ENCODE data around the gene NEDD4L. TPM values are rescaled to one million over a fixed set of nuclear protein-coding genes. Genes with fewer than 3 reads are reported as not detected.

NEDD4L gene
- total and polyA plus RNA-seq, 4 donors = 40.2 to 308 (median 148) TPM

DNA sequence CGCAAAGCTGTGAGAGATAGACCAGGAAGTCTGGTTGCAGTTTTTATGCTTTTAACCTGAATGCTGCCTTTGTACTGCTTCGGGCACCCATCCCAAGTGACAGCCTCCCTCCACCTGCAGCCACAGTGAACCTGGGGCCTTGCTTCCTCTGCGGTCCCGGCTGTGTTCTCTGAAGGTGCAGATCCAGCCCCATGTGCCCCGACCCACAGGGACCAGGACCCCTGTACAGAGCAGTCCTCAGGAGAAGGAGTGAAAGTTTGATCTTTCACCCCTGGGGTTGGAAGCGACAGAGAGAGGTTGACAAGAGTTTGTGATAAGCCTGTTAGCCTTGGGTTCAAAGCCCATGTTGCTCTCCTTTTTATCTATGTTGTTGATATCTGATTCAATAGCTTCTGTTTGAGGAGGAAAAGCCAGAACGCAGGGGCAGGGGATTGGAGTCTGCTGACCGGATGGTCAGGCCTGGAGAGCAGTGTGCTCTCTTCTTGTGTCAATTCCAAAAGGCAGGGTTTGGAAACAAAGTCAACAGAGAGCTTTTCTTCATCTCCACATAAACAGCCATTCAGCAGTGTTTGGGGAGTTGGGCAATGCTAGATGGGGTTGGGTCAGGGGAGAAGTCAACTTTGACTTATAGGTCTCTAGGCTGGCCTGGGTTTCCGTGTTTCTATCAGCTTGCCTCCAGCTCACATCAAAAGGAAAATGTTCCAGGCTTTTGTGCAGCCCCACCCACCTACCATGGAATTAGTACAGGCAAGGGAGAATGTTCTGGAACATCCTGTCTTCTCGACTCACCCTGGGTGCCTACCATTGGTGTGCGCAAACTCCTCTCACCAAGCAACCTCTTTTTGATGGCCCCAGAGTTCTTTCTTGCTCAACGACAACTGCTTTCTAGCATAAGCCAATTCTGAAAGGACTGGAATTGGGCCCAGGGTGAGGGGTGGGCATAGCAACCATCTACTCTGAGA is 369.9 kb downstream of the NEDD4L start:
- no peak for DNase-seq
- 88 to 89% methylated on average over 12 of the region's 12 CpGs for WGBS, 2 donors

DNA sequence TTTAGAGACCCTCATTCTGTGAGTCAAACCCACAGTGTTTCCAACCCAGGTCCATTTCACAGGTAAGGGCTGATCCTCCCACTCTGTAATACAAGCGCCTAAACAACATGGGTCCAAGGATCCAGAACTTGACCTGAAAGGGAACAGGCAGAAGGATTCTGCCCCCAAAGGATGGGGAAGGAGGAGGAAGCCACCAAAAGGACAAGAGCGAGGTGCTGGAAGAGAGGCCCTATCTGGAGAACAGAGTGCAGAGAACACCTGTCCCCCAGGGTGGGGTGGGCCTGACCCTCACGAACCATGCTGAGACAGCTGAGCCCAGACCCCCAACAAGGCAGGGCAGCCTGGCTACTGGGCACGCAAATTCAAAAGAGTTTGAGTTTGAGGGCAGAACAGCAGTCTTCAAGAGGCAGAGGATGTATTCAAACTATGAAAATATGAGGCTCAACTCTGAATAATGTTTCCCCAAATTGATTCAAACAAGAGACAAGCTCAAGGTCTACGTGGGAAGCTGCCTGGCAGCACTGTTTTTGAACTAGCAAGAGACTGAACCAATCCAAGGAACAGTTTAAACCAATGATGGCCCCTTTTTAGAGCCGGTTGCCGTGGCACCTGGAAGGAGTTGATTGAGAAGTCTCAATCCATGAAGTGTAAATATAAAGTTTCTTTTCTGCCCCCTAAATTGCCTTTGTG is 372.1 kb downstream of the NEDD4L start:
- no peaks in the 10 kb centered on the region for H3K36me3 ChIP-seq (ENCODE audit: control insufficient read depth in 4 of 4, insufficient read depth in 4 of 4, low read length in 4 of 4)
- no peak for ATAC-seq (ENCODE audit: insufficient read depth, low FRiP score)
- no peak for DNase-seq
- H3K27ac ChIP-seq (ENCODE audit: low read depth in 1 of 2, low read length in 1 of 2) = no peak overlapping the region
- H3K9ac ChIP-seq (ENCODE audit: insufficient read depth in 1 of 2, low read length in 2 of 2) = no peak overlapping the region
- TF ChIP-seq, protein P1, sequence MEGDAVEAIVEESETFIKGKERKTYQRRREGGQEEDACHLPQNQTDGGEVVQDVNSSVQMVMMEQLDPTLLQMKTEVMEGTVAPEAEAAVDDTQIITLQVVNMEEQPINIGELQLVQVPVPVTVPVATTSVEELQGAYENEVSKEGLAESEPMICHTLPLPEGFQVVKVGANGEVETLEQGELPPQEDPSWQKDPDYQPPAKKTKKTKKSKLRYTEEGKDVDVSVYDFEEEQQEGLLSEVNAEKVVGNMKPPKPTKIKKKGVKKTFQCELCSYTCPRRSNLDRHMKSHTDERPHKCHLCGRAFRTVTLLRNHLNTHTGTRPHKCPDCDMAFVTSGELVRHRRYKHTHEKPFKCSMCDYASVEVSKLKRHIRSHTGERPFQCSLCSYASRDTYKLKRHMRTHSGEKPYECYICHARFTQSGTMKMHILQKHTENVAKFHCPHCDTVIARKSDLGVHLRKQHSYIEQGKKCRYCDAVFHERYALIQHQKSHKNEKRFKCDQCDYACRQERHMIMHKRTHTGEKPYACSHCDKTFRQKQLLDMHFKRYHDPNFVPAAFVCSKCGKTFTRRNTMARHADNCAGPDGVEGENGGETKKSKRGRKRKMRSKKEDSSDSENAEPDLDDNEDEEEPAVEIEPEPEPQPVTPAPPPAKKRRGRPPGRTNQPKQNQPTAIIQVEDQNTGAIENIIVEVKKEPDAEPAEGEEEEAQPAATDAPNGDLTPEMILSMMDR (IDR thresholded peaks at IDR 0.05; ENCODE audit: control extremely low read depth, extremely low read depth) = no peak
- H3K9me3 ChIP-seq (ENCODE audit: control insufficient read depth in 4 of 4, insufficient read depth in 3 of 4, low read length in 3 of 4) = peaks cover 0 to 6% (median 0%) of the 10 kb centered on the region in 4 donors
- WGBS, 2 donors = 88 to 89% methylated on average over 7 of the region's 7 CpGs
- peaks cover 0 to 17% (median 2%) of the 10 kb centered on the region in 5 donors for H3K4me1 ChIP-seq (ENCODE audit: control insufficient read depth in 5 of 5, insufficient read depth in 5 of 5, low read length in 5 of 5)
- no peaks in the 10 kb centered on the region for H3K27me3 ChIP-seq (ENCODE audit: control insufficient read depth in 3 of 3, insufficient read depth in 3 of 3, low read length in 2 of 3)
- no peak overlapping the region for H3K4me3 ChIP-seq

More for the DNA sequence above, 369.9 kb downstream of the NEDD4L start:
- no peaks in the 10 kb centered on the region for H3K27me3 ChIP-seq (ENCODE audit: control insufficient read depth in 3 of 3, insufficient read depth in 3 of 3, low read length in 2 of 3)
- no peak overlapping the region for H3K27ac ChIP-seq (ENCODE audit: low read depth in 1 of 2, low read length in 1 of 2)
- ATAC-seq (ENCODE audit: insufficient read depth, low FRiP score) = no peak
- H3K4me1 ChIP-seq (ENCODE audit: control insufficient read depth in 5 of 5, insufficient read depth in 5 of 5, low read length in 5 of 5) = peaks cover 0 to 14% (median 2%) of the 10 kb centered on the region in 5 donors
- H3K9me3 ChIP-seq (ENCODE audit: control insufficient read depth in 4 of 4, insufficient read depth in 3 of 4, low read length in 3 of 4) = no peaks in the 10 kb centered on the region
- no peak overlapping the region for H3K4me3 ChIP-seq
- TF ChIP-seq, protein P1 (IDR thresholded peaks at IDR 0.05; ENCODE audit: control extremely low read depth, extremely low read depth) = no peak
- H3K9ac ChIP-seq (ENCODE audit: insufficient read depth in 1 of 2, low read length in 2 of 2) = no peak overlapping the region
- H3K36me3 ChIP-seq (ENCODE audit: control insufficient read depth in 4 of 4, insufficient read depth in 4 of 4, low read length in 4 of 4) = no peaks in the 10 kb centered on the region

DNA sequence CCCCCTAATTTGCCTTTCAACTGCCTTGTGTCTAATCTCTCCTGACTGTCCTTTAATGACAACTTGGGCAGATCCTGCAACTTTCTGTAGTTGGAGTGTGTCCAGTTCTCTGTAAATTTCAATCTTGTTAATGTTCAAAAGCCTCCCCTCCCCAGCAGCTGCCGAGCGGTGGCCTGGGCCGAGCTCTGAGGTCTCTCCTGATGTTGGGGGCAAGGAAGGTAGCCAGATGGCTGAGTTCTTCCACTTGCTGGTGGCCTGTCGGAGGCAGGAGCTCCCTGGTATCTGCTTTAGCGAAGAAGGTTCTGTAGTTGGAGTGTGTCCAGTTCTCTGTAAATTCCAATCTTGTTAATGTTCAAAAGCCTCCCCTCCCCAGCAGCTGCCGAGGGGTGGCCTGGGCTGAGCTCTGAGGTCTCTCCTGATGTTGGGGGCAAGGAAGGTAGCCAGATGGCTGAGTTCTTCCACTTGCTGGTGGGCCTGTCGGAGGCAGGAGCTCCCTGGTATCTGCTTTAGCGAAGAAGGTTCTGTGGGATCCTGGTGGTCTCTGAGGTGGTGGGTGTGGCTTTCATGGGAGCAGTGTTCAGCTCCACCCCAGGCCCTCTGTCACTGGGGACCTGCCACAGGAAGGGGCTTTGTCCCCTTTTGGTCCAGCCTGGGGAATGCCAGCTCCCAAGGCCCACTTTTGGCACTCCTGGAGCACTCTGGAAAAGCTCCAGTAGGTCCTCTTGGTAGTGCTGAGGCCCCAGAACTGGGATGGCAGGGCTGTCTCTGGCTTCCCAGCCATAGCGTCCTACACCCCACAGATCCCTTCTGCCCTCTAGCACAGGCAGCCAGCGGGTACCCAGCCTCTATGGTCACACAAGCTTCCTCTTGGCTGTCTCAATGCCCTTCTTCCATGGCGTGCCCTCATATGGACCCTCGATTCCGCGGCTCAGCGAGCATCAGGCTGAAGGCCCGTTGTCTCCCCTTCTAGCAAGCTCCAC is 373.0 kb downstream of the NEDD4L start:
- H3K9me3 ChIP-seq (ENCODE audit: control insufficient read depth in 4 of 4, insufficient read depth in 3 of 4, low read length in 3 of 4) = peaks cover 0 to 6% (median 0%) of the 10 kb centered on the region in 4 donors
- H3K27me3 ChIP-seq (ENCODE audit: control insufficient read depth in 3 of 3, insufficient read depth in 3 of 3, low read length in 2 of 3) = no peaks in the 10 kb centered on the region
- TF ChIP-seq, protein P1 (IDR thresholded peaks at IDR 0.05; ENCODE audit: control extremely low read depth, extremely low read depth) = no peak
- ATAC-seq (ENCODE audit: insufficient read depth, low FRiP score) (no peak), DNase-seq (peak; percentile 47 to 74 (median 64))
- H3K27ac ChIP-seq (ENCODE audit: low read depth in 1 of 2, low read length in 1 of 2) = no peak overlapping the region
- WGBS, 2 donors = 84 to 85% methylated on average over 16 of the region's 16 CpGs
- no peak overlapping the region for H3K9ac ChIP-seq (ENCODE audit: insufficient read depth in 1 of 2, low read length in 2 of 2)
- peaks cover 0 to 19% (median 2%) of the 10 kb centered on the region in 5 donors for H3K4me1 ChIP-seq (ENCODE audit: control insufficient read depth in 5 of 5, insufficient read depth in 5 of 5, low read length in 5 of 5)
- no peak overlapping the region for H3K4me3 ChIP-seq
- no peaks in the 10 kb centered on the region for H3K36me3 ChIP-seq (ENCODE audit: control insufficient read depth in 4 of 4, insufficient read depth in 4 of 4, low read length in 4 of 4)

All from lung (tissue), 12 donors.